Putamen (tissue), 1 donor: ENCODE data around the gene ZNF423.

Experiments
- DNase-seq: peaks from one replicate; pipeline ENCODE4 v3.0.0-alpha.2; 2016; ENCODE audit warnings: low spot score

The ZNF423 gene

GRCh38 chr16:49529411-49530045 is 326.4 kb downstream of the ZNF423 start:
- no peak for DNase-seq

DNA sequence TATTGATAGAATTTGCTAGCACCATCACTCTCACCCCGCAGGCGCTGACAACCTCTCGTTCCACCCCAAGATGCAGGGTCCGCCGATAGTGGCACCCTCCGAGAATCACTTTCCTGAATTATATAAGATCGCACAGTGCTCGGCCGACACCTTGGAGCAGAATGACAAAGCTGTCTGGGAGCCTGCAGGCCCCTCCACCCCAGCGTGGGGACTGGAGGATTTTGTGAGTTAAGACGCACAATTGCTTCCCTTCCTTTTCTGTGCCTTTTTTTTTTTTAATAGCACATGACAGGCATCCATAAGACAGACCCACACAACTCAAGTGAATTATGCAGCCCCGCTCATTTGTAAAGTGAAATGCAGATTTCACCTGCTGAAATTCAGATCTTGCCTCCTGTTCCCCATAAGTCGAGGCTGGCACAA is 327.0 kb downstream of the ZNF423 start:
- DNase-seq, result no peak

DNA sequence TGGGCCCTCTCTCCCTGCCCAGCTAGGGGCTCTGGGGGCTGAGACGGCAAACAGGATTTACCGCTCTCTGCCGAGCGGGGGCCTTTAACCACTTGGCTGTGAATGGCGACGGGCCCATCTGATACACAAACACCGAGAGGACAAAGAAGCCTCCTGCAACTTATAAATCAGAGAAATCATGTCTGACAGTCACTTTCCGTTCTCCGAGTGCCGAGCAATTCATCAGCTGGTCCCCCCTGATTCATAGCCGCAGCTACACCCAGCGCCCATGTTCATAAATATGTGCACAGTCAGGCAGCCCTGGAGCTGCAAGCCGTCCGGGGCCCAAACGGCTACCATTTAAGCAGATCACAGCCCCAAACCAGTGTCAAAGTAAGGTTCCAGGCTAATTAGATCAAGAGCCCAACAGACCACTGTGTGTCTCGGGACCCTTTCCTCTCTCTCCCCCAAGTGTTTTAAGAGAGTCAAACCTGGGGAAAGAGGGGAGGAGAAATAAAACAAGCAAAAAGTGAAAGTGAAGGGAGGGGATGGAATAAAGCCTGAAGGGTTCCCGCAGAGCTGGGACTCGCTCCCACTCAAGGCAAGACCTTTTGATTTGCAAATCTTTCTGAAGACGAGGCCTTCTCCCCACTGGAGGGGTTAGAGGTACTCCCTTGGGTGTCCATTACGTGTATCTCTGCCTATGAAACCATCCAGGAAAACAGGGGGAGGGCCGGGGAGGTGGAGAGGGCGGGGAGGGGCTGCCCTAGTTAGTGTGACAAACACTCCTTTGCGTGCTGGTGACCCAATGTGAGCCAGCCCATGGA is 327.6 kb downstream of the ZNF423 start:
- no peak for DNase-seq

GRCh38 chr16:49527611-49528010 is 328.3 kb downstream of the ZNF423 start:
- DNase-seq, result no peak

DNA sequence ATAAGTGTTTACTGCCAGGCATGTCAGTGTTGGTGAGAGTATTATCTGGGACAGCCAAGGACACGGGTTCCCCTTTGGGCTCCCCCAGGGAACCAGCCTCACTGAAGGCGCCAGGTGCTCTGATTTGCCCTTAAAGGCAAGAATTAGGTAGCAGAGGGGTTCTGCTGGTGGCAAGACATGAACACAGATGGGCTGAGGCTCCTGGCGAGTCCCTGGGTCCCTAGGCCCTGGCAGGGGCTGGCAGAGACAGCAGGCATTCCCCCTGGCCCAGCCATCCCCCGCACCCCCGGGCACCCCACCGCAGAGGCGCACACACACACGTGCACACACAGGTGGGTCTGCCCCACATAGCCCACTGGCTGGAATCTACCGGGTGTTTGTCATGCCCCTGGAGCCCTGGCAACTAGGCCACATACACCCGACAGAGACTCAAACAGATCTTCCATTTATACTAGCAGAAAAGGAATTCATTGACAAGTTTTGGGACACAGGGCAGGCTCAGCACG is 329.0 kb downstream of the ZNF423 start:
- no peak for DNase-seq

- no peak for DNase-seq
These were observed 331.0 kb downstream of the ZNF423 start for GRCh38 chr16:49524947-49525315.

- no peak for DNase-seq
These were observed 331.5 kb downstream of the ZNF423 start for GRCh38 chr16:49524216-49524946.

GRCh38 chr16:49523435-49524159 is 332.3 kb downstream of the ZNF423 start:
- no peak for DNase-seq

DNA sequence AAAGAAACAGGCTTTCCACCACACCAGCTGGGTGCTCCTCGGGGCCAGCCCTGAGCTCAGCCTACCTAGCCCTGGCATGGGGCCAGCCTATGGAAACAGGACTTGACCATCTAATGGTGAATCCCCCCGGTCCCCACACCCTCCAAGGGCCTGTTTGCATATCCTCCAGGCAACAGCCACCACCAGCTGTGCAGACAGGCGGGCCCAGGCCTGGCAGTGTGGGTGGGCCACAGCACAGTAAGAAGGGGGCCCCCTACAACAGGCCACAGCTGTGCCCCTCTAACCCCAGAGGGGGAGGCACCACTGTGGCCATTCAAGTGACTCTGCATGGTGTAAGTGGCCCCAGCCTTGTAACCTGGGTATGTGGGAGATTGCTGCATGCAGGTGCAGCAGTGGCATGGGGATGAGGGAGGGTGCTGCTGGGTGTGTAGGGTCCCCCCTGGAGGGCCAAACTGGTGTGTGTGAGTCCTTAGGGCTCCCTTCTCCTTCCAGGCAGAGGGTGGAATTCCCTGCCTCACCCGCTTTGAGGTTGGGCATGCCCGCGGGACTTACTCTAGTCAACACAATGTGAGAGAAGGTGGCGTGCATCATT is 334.1 kb downstream of the ZNF423 start:
- no peak for DNase-seq

DNA sequence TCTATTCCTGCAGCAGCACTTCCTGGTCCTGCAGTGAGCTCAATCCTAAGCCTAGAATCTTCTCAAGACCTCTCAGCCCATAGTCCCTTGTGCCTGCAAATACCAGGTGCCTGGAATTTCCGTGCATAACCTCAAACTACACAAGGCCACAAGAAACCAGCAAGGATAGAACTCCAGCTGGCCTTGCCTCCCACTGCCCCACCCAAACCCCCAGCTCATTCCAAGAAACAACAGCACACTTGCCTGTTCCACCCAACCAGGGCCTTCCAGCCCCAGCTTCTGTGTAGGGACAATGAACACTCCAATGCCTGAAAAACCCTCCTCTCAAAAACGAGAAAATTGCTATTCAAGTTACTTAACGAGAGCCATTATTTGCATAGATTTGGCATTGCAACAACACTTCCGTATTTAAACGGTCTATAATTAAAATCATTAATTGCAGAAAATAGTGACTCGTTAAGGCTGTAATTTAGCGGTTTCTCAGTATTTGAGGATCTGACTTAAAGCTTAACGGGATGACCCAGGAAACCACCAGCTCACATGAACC is 335.3 kb downstream of the ZNF423 start:
- no peak for DNase-seq

DNA sequence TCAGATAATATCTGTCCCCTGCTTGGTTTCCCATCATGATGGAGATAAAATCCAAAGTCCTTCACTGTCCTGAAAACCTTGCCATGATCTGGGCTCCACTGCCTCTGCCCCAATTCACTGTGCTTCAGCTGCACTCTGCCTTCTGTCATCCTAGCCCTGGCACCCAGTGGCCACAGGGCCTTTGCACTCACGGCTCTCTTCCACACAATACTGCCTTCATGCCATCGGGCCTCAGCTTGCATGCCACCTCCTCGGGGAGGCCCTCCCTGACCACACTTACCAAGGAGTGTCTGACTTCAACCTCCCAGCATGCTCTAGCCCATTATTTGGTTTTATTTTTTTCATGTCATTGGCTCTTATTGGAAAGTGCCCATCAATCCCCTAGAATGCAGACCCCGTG is 336.2 kb downstream of the ZNF423 start:
- DNase-seq, result no peak

GRCh38 chr16:49519008-49519656 is 336.8 kb downstream of the ZNF423 start:
- no peak for DNase-seq

- DNase-seq, result no peak
These were observed 339.4 kb downstream of the ZNF423 start for GRCh38 chr16:49516382-49517036.

DNA sequence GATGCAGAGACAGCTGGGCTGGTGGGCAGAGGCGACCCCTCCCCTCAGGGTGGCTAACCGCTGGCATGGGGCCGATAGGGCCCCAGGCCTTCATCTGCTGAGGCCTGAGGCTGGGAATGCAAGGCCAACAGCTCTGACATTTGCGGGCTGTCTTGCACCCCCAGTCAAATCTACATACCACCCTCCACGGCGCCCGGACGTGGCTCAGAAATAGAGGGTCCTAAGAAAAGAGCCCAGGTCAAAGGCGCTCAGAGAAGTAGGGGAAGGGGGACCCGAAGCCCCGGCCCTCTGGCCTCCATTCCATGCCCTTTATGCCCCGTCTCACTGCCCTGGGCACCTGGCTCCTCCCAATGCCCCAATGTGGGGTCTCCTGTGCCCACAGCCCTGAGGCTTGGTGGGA is 340.1 kb downstream of the ZNF423 start:
- DNase-seq, result no peak

GRCh38 chr16:49515016-49515565 is 340.8 kb downstream of the ZNF423 start:
- no peak for DNase-seq

DNA sequence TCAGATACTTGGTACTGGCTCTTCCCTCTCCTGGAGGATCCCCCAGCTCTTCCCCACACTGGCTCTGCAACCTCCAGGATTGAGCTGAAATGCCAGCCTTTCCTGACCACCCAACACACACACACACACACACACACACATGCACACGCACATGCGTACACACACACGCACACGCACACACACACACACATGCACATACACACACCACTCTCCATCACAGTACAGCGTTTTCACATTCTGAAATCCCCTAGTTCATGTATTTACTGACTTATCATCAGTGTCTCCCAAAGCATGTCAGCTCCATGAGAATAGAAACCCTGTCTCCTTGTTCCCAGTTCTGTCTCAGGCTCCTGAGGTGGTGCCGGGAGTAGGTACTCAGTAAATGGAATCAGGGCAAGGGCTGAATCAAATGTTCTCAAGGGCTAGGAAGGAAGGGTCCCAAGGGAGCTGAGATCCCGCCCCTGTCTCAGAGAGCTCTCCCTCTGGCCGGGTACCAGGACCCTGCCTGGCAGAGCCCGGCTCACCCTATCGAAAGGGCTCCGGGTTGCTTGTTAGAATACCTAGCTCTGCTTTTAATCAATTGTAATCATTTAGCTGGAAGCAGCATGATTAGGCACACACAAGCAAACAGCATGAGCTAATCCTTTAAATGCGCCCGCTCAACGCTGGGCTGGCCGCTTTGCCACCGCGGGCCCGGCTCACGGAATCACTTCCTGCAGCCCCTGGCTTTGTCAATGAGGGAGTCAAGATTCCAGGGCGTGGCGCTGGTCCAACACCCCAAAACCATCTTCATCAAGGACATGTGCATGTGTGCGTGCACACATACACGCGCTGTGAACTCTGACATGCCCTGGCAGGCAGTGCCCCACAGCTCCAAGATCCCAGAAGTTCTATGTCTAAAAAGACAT is 341.6 kb downstream of the ZNF423 start:
- DNase-seq, result no peak

- no peak for DNase-seq
These were observed 342.9 kb downstream of the ZNF423 start for GRCh38 chr16:49513040-49513439.

DNA sequence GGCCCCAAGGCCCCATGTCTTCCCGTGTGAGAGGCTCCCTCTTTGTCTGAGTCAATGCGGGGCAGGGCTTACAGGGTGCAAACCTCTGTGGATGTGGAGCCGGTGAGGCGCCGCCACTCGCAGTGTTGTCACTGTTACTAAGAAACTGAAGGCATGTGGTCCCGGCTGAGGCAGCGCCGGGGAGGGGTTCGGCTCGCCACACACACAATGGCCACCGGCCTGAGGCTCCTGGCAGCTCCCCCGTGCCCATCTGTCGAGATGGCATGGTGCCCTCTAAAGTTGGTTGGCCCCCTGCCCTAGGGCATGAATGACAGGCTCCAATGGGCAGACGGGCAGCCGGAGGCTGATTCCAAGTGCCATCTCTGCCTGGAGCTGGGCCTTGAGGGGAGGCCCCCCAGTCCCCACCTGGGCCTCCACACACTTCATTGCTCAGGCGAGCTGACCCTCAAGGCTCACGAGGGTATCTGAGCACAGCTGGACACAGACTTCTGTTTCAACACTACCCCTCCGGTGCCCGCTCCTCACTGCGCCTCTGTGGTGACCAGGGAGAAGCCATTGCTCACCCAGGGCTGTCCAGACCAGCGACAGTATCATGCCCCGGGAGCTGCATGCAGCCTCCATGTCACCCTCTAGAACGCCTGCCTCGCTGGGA is 345.1 kb downstream of the ZNF423 start:
- DNase-seq, result no peak
